Measurements from ENCODE around the gene STARD10. TPM values are rescaled to one million over a fixed set of nuclear protein-coding genes. Genes with fewer than 3 reads are reported as not detected.

Gene STARD10
- polyA plus RNA-seq, 2 of the 4 experiments (the other 2 are of a cell fraction) = 21.2 to 23.2 TPM

DNA sequence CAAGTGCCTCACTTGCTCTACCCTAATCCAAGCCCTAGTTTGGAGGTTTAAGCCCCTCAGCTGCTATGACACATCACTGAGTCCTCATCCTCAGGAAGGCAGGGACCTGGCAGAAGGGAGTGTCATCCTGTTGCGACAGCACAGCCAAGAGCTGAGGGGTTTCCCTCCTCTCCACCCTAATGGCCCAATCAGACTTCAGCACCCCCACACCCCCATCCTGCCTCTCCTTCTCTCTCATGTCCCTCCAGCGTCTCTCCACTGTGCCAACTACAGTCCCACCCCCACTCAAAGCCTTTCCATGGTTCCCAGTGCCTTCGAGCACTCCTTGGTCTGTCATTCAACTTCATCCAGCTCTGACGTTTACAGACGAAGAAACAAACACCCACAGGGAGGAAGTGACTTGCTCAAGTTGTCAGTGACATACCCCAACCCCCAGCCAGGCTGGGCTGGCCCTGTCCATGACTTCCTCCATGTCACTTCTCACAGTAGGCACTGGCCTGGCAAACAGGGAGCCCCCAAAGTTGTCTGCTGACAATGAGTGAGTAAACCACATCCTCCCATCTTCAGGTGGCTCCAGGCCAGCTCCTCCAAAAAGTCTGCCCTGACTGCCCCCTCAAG lies 57.3 kb downstream of the STARD10 start:
- peak overlapping the region; percentile 62 for H3K4me2 ChIP-seq
- WGBS (ENCODE audit: missing lambda C conversion rate) = 7% methylated on average over 5 of the region's 5 CpGs
- peaks cover 37% of the 10 kb centered on the region for H3K4me1 ChIP-seq
- FAIRE-seq (no peak), DNase-seq (ENCODE audit: low read depth in 1 of 2, low spot score in 1 of 2) (peak; percentile 56 to 67), ATAC-seq (peak; percentile 60 to 71)
- POLR2A ChIA-PET = no interaction called here
- H3K27ac ChIP-seq = peak overlapping the region; percentile 44 to 76
- CTCF ChIA-PET = interaction anchor here (0.6 to 3.0 kb wide), 7 partner anchors 11 to 459 kb away, joined by 3 to 26 read pairs (median 5); partner anchors contain the start of gene STARD10
- H3K9me3 ChIP-seq = no peaks in the 10 kb centered on the region
- peak in 1 of 2 experiments; percentile 49; a peak in 2 of 4 replicates for TF ChIP-seq CEBPB (IDR thresholded peaks at IDR 0.05)
- TF ChIP-seq HES2 (IDR thresholded peaks at IDR 0.05) = no peak
- H3K4me3 ChIP-seq = no peak overlapping the region

DNA sequence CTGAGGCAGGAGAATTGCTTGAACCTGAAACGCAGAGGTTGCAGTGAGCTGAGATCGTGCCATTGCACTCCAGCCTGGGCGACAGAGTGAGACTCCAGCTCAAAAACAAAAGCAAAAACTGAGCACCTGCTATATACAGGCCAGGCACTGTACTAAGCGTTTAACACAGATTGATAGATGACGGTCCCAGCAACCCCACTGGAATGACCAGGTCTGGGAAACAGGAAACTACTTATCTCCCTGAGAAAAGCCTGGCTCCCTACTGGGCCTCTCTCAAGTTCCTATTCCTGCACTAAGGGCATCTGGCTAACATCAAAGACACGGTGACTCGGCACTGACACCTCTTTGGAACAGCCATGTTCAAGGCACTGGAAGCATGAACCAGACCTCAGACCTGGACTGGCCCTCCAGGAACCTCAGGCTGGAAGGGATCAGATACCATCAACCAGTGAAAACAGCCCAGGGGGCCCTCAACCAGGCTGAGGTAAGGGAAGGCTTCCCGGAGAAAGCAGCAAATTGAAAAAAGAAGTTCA lies 58.3 kb downstream of the STARD10 start:
- no peak for TF ChIP-seq FOSL2 (IDR thresholded peaks at IDR 0.05)
- no peak for TF ChIP-seq FOSL2 (CRISPR knock-in tag; IDR thresholded peaks at IDR 0.05)
- TF ChIP-seq CHD2 (IDR thresholded peaks at IDR 0.05; ENCODE audit: low read length, partially characterized antibody) = no peak
- TF ChIP-seq ESRRA (IDR thresholded peaks at IDR 0.05; ENCODE audit: borderline replicate concordance, low read length) = no peak
- no peak for TF ChIP-seq ZFP36 (IDR thresholded peaks at IDR 0.05; ENCODE audit: borderline replicate concordance, partially characterized antibody)
- TF ChIP-seq, protein P1, sequence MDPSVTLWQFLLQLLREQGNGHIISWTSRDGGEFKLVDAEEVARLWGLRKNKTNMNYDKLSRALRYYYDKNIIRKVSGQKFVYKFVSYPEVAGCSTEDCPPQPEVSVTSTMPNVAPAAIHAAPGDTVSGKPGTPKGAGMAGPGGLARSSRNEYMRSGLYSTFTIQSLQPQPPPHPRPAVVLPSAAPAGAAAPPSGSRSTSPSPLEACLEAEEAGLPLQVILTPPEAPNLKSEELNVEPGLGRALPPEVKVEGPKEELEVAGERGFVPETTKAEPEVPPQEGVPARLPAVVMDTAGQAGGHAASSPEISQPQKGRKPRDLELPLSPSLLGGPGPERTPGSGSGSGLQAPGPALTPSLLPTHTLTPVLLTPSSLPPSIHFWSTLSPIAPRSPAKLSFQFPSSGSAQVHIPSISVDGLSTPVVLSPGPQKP (IDR thresholded peaks at IDR 0.05; ENCODE audit: low read depth, low read length) = no peak
- no peak for TF ChIP-seq RCOR1 (IDR thresholded peaks at IDR 0.05; ENCODE audit: low read depth, low read length)
- TF ChIP-seq RFX5 (IDR thresholded peaks at IDR 0.05) = no peak
- TF ChIP-seq, protein P2, sequence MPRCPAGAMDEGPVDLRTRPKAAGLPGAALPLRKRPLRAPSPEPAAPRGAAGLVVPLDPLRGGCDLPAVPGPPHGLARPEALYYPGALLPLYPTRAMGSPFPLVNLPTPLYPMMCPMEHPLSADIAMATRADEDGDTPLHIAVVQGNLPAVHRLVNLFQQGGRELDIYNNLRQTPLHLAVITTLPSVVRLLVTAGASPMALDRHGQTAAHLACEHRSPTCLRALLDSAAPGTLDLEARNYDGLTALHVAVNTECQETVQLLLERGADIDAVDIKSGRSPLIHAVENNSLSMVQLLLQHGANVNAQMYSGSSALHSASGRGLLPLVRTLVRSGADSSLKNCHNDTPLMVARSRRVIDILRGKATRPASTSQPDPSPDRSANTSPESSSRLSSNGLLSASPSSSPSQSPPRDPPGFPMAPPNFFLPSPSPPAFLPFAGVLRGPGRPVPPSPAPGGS (IDR thresholded peaks at IDR 0.05) = no peak
- TF ChIP-seq TP53 (CRISPR knock-in tag; IDR thresholded peaks at IDR 0.05) = no peak
- Histone ChIP-seq H3K4me3 (no peak overlapping the region), H3K9me3 (no peaks in the 10 kb centered on the region), H3K27ac (peak overlapping the region; percentile 54 to 76; a peak in 5 of 6 replicates), H3K4me1 (peaks cover 31% of the 10 kb centered on the region), H3K4me2 (peak overlapping the region; percentile 62)
- POLR2A ChIA-PET = no interaction called here
- CTCF ChIA-PET = interaction anchor here (1.1 to 3.0 kb wide), 5 partner anchors 10 to 95 kb away, joined by 3 to 26 read pairs (median 3); no protein-coding TSS in a partner anchor
- ATAC-seq = peak in 1 of 2 experiments; percentile 38; a peak in 3 of 6 replicates
- no peak for FAIRE-seq
- WGBS (ENCODE audit: missing lambda C conversion rate) = 84% methylated on average over 8 of the region's 8 CpGs
- peak in 1 of 2 experiments; percentile 35 for DNase-seq (ENCODE audit: low read depth in 1 of 2, low spot score in 1 of 2)

DNA sequence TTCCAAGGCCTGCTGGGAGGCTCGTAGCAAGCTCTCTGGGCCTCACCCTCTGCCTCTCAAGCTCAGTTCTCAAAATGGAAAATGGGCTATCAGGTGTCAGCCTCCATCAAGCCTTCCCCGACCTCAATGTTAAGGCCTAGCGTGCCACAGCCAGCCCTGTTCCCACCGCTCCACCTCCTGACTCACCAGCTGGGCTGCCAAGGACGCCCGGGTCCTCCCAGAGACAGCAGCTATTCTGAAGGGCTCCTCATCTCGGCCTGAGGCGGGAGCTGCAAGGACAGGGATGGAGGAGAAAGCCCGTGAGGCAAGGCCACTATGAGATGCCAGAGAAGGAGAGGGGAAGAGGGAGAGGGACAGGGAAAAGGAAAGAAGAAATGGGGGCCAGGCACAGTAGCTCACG lies 61.5 kb downstream of the STARD10 start:
- TF ChIP-seq E2F6 (IDR thresholded peaks at IDR 0.05; ENCODE audit: borderline replicate concordance, low read depth) (no peak), EHMT2 (IDR thresholded peaks at IDR 0.05; ENCODE audit: low read depth) (no peak), JUN (IDR thresholded peaks at IDR 0.05) (no peak), KDM1A (IDR thresholded peaks at IDR 0.05; ENCODE audit: low read depth) (no peak), HDAC2 (IDR thresholded peaks at IDR 0.05) (no peak), POLR2A (IDR thresholded peaks at IDR 0.05; ENCODE audit: low read length) (no peak), POLR2AphosphoS2 (conservative IDR thresholded peaks at IDR 0.05; ENCODE audit: low read length) (no peak), MAFK (IDR thresholded peaks at IDR 0.05; ENCODE audit: partially characterized antibody) (no peak), FOSB (CRISPR knock-in tag; IDR thresholded peaks at IDR 0.05) (no peak), NR3C1 (IDR thresholded peaks at IDR 0.05) (no peak), BHLHE40 (IDR thresholded peaks at IDR 0.05; ENCODE audit: low read depth, low read length) (no peak), FOSL2 (IDR thresholded peaks at IDR 0.05) (no peak), FOSL2 (CRISPR knock-in tag; IDR thresholded peaks at IDR 0.05) (no peak), RARB (CRISPR knock-in tag; IDR thresholded peaks at IDR 0.05) (no peak), HOXA7 (CRISPR knock-in tag; IDR thresholded peaks at IDR 0.05) (no peak), TFCP2L1 (CRISPR knock-in tag; IDR thresholded peaks at IDR 0.05) (no peak)
- POLR2A ChIA-PET = no interaction called here
- Histone ChIP-seq H3K27ac (no peak overlapping the region), H3K9me3 (no peaks in the 10 kb centered on the region), H3K4me2 (no peak overlapping the region), H3K4me3 (no peak overlapping the region), H3K4me1 (peaks cover 20% of the 10 kb centered on the region)
- FAIRE-seq (no peak), DNase-seq (ENCODE audit: low read depth in 1 of 2, low spot score in 1 of 2) (no peak), ATAC-seq (no peak)
- CTCF ChIA-PET = interaction anchor here (0.8 to 6.1 kb wide), 8 partner anchors 9 to 99 kb away, joined by 3 to 37 read pairs (median 4); partner anchors contain the start of gene STARD10
- 93% methylated on average over 10 of the region's 10 CpGs for WGBS (ENCODE audit: missing lambda C conversion rate)
